Osteocyte (in vitro differentiated cells): Measurements from ENCODE around the gene BACE1. TPM values are rescaled to one million over a fixed set of nuclear protein-coding genes. Genes with fewer than 3 reads are reported as not detected.
"Not testable (repeated sequence)": the region's sequence is repeated elsewhere in the genome, so short reads cannot be mapped to it uniquely, and the experiment has no call there.

Experiments
- DNase-seq: peaks from one replicate; pipeline ENCODE4 v3.0.0; 2021; ENCODE audit warnings: mixed read lengths; ENCODE audit not compliant: unreplicated experiment; ENCODE audit errors: extremely low spot score
- H3K27ac Mint-ChIP-seq: one replicate; pipeline ENCODE4 v1.8.0; 2021; ENCODE audit warnings: mild to moderate bottlenecking, mixed read lengths; ENCODE audit not compliant: unreplicated experiment
- H3K27me3 Mint-ChIP-seq: one replicate; pipeline ENCODE4 v1.8.0; 2021; ENCODE audit warnings: mixed read lengths; ENCODE audit not compliant: unreplicated experiment
- H3K36me3 Mint-ChIP-seq: one replicate; pipeline ENCODE4 v1.8.0; 2021; ENCODE audit warnings: mixed read lengths; ENCODE audit not compliant: unreplicated experiment
- H3K4me1 Mint-ChIP-seq: one replicate; pipeline ENCODE4 v1.8.0; 2021; ENCODE audit warnings: mixed read lengths; ENCODE audit not compliant: unreplicated experiment
- H3K4me3 Mint-ChIP-seq: one replicate; pipeline ENCODE4 v1.8.0; 2021; ENCODE audit warnings: mild to moderate bottlenecking, moderate library complexity, mixed read lengths; ENCODE audit not compliant: unreplicated experiment
- H3K9me3 Mint-ChIP-seq: one replicate; pipeline ENCODE4 v1.8.0; 2021; ENCODE audit warnings: mixed read lengths; ENCODE audit not compliant: unreplicated experiment
- total RNA-seq: library from RNA; stranded (reverse); gene quantifications from 2 replicates; pipeline ENCODE4 v1.2.1, GENCODE V29; 2021
- TF ChIP-seq, protein P1 (sequence below): fragments of 200-600 bp; sonication (generic); IDR thresholded peaks from 2 replicates; pipeline ENCODE4 v1.5.0; 2021; ENCODE audit warnings: antibody characterized with exemption, mild to moderate bottlenecking, moderate library complexity

Gene BACE1
- total RNA-seq, 1 donor from 2014 or later = 74.8 TPM

DNA sequence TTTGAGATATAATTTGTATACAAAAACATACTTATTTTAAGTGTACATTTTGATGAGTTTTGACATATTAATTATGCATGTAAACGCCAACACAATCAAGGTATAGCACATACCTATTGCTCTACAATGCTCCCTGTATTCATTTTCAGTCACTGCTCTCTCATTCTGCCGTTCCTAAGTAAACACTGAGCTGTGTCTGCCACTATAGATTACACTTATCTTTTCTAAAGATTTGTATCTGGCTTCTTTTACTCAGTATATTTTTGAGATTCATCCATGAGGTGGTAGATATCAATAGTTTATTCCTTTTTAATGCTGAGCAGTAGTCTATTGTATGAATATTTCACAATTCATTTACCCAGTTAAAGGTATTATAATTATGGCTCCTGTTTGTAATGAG lies 50.3 kb downstream of the BACE1 start:
- DNase-seq = no peak
- Mint-ChIP-seq H3K36me3 (peaks cover 27% of the 10 kb centered on the region), H3K4me1 (no peaks in the 10 kb centered on the region), H3K9me3 (no peaks in the 10 kb centered on the region), H3K4me3 (no peak overlapping the region), H3K27ac (no peak overlapping the region), H3K27me3 (no peaks in the 10 kb centered on the region)
- TF ChIP-seq, protein P1, sequence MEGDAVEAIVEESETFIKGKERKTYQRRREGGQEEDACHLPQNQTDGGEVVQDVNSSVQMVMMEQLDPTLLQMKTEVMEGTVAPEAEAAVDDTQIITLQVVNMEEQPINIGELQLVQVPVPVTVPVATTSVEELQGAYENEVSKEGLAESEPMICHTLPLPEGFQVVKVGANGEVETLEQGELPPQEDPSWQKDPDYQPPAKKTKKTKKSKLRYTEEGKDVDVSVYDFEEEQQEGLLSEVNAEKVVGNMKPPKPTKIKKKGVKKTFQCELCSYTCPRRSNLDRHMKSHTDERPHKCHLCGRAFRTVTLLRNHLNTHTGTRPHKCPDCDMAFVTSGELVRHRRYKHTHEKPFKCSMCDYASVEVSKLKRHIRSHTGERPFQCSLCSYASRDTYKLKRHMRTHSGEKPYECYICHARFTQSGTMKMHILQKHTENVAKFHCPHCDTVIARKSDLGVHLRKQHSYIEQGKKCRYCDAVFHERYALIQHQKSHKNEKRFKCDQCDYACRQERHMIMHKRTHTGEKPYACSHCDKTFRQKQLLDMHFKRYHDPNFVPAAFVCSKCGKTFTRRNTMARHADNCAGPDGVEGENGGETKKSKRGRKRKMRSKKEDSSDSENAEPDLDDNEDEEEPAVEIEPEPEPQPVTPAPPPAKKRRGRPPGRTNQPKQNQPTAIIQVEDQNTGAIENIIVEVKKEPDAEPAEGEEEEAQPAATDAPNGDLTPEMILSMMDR = no peak

DNA sequence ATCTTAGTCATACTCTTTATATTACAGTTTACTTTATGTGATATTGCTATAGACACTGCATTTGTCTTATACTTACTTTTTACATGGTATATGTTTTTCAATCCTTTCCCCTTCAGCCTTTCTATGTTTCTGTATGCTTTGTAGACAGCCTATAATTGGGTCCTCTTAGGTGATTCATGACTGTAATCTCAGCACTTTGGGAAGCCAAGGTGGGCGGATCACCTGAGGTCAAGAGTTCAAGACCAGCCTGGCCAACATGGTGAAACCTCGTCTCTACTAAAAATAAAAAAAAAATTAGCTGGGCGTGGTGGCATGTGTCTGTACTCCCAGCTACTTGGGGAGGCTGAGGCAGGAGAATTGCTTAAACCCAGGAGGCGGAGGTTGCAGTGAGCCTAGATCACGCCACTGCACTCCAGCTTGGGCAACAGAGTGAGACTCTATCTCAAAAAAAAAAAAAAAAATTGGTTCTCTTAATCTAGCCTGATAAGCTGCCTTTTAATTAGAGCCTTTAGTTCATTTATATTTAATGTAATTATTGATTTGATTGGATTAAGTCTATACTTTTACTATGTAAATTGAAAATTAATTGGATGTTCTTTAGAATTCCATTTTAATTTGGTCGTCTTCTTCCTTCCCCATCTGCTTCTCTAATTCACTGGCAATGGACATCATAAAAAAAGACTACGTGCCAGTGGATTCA lies 51.3 kb downstream of the BACE1 start:
- not testable (repeated sequence) for H3K4me3 Mint-ChIP-seq, H3K9me3 Mint-ChIP-seq
- H3K36me3 Mint-ChIP-seq = peaks cover 31% of the 10 kb centered on the region

GRCh38 chr11:117259417-117259816 lies 56.6 kb downstream of the BACE1 start:
- Mint-ChIP-seq H3K4me1 (peaks cover 6% of the 10 kb centered on the region), H3K4me3 (no peak overlapping the region), H3K36me3 (peaks cover 38% of the 10 kb centered on the region), H3K9me3 (no peaks in the 10 kb centered on the region), H3K27me3 (no peaks in the 10 kb centered on the region), H3K27ac (no peak overlapping the region)
- TF ChIP-seq, protein P1 = no peak
- no peak for DNase-seq

More for the DNA sequence above, 51.3 kb downstream of the BACE1 start:
- H3K4me1 Mint-ChIP-seq, H3K27ac Mint-ChIP-seq, H3K27me3 Mint-ChIP-seq: not testable (repeated sequence)
- peak; percentile 15 for DNase-seq

DNA sequence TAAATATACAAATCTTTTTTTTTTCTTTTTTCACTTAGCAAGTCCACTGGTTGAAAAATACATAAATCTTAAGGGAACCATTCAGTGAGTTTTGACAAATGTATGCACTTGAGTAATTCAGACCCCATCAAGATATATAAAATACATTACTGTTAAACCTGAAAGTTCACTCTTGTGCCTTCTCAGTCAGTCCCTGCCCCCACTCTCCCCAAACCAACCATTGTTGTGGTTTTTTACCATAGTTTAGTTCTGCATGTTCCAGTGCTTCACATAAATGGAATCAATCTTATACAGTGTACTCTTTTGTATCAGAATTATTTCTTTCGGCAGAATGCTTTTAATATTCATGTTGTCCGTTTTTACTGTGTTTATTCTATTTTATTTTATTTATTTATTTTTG lies 57.5 kb downstream of the BACE1 start:
- Mint-ChIP-seq H3K27me3 (no peaks in the 10 kb centered on the region), H3K36me3 (peaks cover 43% of the 10 kb centered on the region), H3K4me3 (no peak overlapping the region), H3K4me1 (peaks cover 6% of the 10 kb centered on the region), H3K27ac (no peak overlapping the region), H3K9me3 (no peaks in the 10 kb centered on the region)
- TF ChIP-seq, protein P1 = no peak
- DNase-seq = no peak

DNA sequence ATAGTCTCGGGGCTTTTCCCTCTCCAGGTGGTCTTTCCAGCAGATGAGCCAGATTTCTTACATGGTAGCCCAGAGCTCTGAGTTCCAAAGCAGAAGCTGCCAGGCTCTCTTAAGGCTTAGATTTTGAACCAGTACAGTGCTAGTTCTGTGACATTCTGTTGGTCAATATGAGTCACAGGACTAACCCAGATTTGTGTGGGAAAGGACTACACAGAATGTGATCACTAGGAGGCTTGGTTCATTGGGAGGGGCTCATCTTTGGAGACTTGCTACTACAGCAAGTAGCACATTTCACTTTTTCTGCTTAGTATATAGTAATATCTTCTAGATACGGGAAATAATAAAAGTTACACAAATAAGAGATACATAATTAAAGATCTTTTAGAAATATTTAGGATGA lies 59.5 kb downstream of the BACE1 start:
- Mint-ChIP-seq H3K27me3 (no peaks in the 10 kb centered on the region), H3K4me3 (no peak overlapping the region), H3K27ac (no peak overlapping the region), H3K4me1 (peaks cover 6% of the 10 kb centered on the region), H3K9me3 (no peaks in the 10 kb centered on the region), H3K36me3 (peaks cover 41% of the 10 kb centered on the region)
- TF ChIP-seq, protein P1 = no peak
- no peak for DNase-seq
